ENCODE measurements around the gene OPN4. TPM values are rescaled to one million over a fixed set of nuclear protein-coding genes. Genes with fewer than 3 reads are reported as not detected.

Gene OPN4
- polyA plus RNA-seq, 3 donors from 2014 or later, result not detected

- peaks cover 20 to 27% of the 10 kb centered on the region in 2 donors for H3K4me1 Mint-ChIP-seq
- H3K27me3 Mint-ChIP-seq (ENCODE audit: low read depth in 3 of 3), result peaks cover 0 to 5% (median 4%) of the 10 kb centered on the region in 3 donors
- peak overlapping the region in 2 of 6 donors; percentile 49 to 80 for H3K27ac Mint-ChIP-seq
- DNase-seq, result no peak
- H3K9me3 Mint-ChIP-seq, result no peaks in the 10 kb centered on the region
- peak overlapping the region in 2 of 5 donors; percentile 8 to 40 for H3K4me3 Mint-ChIP-seq
- H3K36me3 Mint-ChIP-seq, result no peaks in the 10 kb centered on the region
Observed at GRCh38 chr10:86708783-86709380, 54.5 kb downstream of the OPN4 start.

GRCh38 chr10:86709396-86710185 is 55.2 kb downstream of the OPN4 start:
- Mint-ChIP-seq H3K4me1 (peaks cover 20 to 27% of the 10 kb centered on the region in 2 donors), H3K4me3 (peak overlapping the region; percentile 84 to 91 (median 89)), H3K27me3 (ENCODE audit: low read depth in 3 of 3) (peaks cover 0 to 5% (median 3%) of the 10 kb centered on the region in 3 donors), H3K9me3 (no peaks in the 10 kb centered on the region), H3K27ac (peak overlapping the region in 4 of 6 donors; percentile 84 to 95 (median 94)), H3K36me3 (no peaks in the 10 kb centered on the region)
- no peak for DNase-seq

DNA sequence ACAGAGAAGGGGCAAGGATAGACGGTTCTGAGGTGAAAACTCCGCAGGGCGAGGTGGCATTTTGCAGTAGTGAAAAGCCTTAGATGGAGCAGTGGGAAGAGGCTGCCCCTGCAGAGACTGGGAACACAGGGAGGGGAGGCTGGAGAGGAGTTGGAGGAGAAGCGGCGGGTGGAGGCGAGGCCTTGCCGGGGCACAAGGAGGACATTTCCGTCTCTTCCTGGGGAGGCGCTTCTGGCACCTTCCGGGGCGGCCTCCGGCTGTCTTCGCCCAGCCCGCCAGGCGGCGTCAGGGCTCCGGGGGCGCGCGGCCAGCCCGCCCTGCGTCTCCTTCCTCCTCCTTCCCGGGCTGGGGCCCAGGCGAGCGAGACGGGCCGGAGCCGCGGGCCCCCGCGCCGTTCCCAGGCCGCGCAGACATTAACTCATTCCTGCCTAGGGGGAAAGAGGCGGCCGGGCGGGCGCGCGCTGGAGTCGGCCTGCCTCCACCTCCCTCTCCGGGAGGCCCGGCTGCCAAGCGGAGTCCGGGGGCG is 56.7 kb downstream of the OPN4 start:
- peak overlapping the region; percentile 86 to 95 (median 94) for H3K27ac Mint-ChIP-seq
- peaks cover 0 to 5% (median 2%) of the 10 kb centered on the region in 3 donors for H3K27me3 Mint-ChIP-seq (ENCODE audit: low read depth in 3 of 3)
- H3K4me1 Mint-ChIP-seq, result peaks cover 20 to 27% of the 10 kb centered on the region in 2 donors

DNA sequence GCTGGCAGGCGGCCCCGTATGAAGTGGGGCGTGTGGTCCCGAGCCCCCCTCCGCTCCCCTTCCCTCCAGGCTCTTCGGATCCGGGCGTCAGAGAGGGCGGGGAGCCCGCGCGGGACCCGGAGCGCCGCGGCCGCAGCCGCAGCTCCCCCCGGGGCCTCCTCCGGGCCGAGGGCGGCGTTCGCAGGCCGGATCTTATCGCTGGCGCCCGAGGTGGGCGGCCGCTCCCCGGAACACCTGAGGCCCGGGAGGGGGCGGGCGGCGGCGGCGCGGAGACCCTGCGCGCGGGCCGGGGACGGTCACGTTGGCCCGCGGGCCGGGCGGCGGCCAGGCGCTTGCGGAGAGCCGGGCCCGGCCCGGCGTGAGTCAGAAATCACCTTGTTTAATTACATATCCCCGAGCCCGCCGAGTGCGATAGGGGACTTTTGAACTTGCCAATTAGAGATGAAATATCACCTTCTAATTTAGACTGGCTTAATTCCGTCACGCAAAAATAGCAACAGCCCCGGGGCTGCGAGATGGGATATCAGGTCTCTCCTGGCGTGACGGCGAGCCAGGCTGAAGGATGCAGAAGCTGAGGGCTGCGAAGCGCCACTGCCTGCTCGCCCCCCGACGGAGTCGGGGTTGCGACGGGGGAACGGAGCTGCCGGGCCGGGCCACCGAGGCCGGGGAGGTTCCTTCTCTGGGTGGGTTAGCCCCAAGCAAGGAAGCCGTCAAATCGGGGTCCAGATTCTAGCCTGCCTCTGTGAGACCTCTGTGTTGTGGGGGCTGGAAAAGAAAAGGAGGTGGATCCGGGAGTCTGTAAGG is 57.4 kb downstream of the OPN4 start:
- H3K9me3 Mint-ChIP-seq, result no peaks in the 10 kb centered on the region
- H3K27me3 Mint-ChIP-seq (ENCODE audit: low read depth in 3 of 3), result peaks cover 0 to 3% (median 2%) of the 10 kb centered on the region in 3 donors
- peaks cover 18 to 24% of the 10 kb centered on the region in 2 donors for H3K4me1 Mint-ChIP-seq
- peak in 2 of 3 donors; percentile 55 to 66 for DNase-seq
- H3K36me3 Mint-ChIP-seq, result no peaks in the 10 kb centered on the region
- peak overlapping the region; percentile 78 to 92 (median 87) for H3K27ac Mint-ChIP-seq
- peak overlapping the region; percentile 84 to 91 (median 86) for H3K4me3 Mint-ChIP-seq

More for the DNA sequence above, 56.7 kb downstream of the OPN4 start:
- H3K4me3 Mint-ChIP-seq, result peak overlapping the region; percentile 84 to 91 (median 89)
- no peaks in the 10 kb centered on the region for H3K9me3 Mint-ChIP-seq
- DNase-seq, result peak; percentile 82 to 86 (median 85)
- no peaks in the 10 kb centered on the region for H3K36me3 Mint-ChIP-seq

DNA sequence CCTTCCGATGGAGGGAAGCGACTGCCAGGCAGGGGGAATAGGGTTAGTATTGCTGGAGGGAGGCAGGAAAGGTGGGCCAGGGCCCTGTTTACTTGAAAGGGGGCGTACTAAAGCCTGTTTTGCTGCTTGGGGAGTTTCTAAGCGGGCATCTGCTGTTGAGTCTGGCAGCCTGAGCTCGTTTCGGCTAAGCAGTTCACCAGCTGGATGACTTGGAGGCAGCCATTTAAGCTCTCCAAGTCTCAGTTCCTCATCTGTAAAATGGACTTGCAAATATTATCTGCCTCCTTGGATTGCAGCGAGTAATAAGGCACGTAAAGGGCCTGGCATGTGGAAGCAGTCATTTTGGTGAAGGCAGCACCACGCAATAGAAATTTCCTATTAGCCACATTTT is 58.0 kb downstream of the OPN4 start:
- H3K9me3 Mint-ChIP-seq, result no peaks in the 10 kb centered on the region
- H3K4me1 Mint-ChIP-seq, result peaks cover 15 to 19% of the 10 kb centered on the region in 2 donors
- H3K27ac Mint-ChIP-seq, result peak overlapping the region; percentile 78 to 92 (median 87)
- peak overlapping the region; percentile 84 to 87 (median 86) for H3K4me3 Mint-ChIP-seq
- DNase-seq, result no peak
- no peaks in the 10 kb centered on the region for H3K36me3 Mint-ChIP-seq
- H3K27me3 Mint-ChIP-seq (ENCODE audit: low read depth in 3 of 3), result peaks cover 0 to 3% (median 2%) of the 10 kb centered on the region in 3 donors

DNA sequence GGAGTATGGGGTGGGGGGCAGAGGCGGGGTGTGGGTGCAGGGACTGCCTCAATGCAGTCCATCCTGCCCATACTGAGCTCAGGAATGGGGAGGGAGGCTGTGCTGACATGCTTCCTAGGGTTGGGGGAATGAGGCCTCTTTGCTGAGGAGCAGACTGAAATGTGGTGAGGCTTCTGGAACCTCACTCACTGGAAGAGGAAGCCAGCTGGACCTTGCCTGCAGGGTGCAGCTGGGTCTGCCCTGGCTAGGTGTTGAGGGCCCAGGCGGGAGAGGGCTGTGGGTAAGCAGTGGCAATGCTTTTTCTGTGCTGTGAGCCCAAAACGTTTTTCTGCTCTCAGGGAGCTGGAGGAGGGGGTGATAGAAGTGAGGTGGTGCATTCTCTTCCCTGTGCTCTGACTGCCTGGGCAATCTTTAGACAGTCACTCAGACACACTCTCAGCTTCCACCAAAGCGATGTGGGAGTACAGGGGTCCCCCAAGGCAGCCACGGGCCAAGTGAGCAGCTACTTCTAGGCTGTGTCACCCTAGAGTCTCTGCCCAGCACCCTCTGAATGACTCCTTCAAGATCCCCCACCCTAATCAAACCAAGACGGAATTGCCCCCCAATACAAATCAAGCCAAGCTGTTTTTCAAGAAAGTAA is 60.9 kb downstream of the OPN4 start:
- Mint-ChIP-seq H3K27ac (peak overlapping the region in 1 of 6 donors; percentile 2), H3K27me3 (ENCODE audit: low read depth in 3 of 3) (peaks cover 0 to 9% (median 4%) of the 10 kb centered on the region in 3 donors), H3K4me1 (peaks cover 12 to 14% of the 10 kb centered on the region in 2 donors), H3K4me3 (no peak overlapping the region), H3K36me3 (no peaks in the 10 kb centered on the region), H3K9me3 (no peaks in the 10 kb centered on the region)
- no peak for DNase-seq

- peaks cover 7 to 8% of the 10 kb centered on the region in 2 donors for H3K4me1 Mint-ChIP-seq
- DNase-seq, result no peak
- no peak overlapping the region for H3K27ac Mint-ChIP-seq
Observed at GRCh38 chr10:86715836-86716235, 61.5 kb downstream of the OPN4 start.

More at GRCh38 chr10:86715836-86716235, 61.5 kb downstream of the OPN4 start:
- Mint-ChIP-seq H3K4me3 (no peak overlapping the region), H3K27me3 (ENCODE audit: low read depth in 3 of 3) (peaks cover 0 to 9% (median 8%) of the 10 kb centered on the region in 3 donors), H3K9me3 (no peaks in the 10 kb centered on the region), H3K36me3 (no peaks in the 10 kb centered on the region)

Other genes with a start within 250 kb of the OPN4 start
- 10 to 100 TPM; 19.7 to 40.4 (median 21.1) TPM for gene WAPL, start 132.8 kb upstream of the OPN4 start, polyA plus RNA-seq
- gene LDB3, start 14.0 kb downstream of the OPN4 start, polyA plus RNA-seq, result under 1 TPM in 1 of 3 donors, not detected in 2; 0.09 TPM
- gene BMPR1A, start 102.1 kb downstream of the OPN4 start, polyA plus RNA-seq, result 1 to 10 TPM in 2 of 3 donors, under 1 TPM in 1; 0.99 to 3.3 (median 2.2) TPM